ENCODE results near the gene FBXO2. TPM values are rescaled to one million over a fixed set of nuclear protein-coding genes. Genes with fewer than 3 reads are reported as not detected.

Gene FBXO2
- total and polyA plus RNA-seq, 10 of the 15 experiments (the other 5 are each of a cell fraction or from before 2014, with no cell fraction given), result 0.06 to 0.41 (median 0.18) TPM; not detected in 4

DNA sequence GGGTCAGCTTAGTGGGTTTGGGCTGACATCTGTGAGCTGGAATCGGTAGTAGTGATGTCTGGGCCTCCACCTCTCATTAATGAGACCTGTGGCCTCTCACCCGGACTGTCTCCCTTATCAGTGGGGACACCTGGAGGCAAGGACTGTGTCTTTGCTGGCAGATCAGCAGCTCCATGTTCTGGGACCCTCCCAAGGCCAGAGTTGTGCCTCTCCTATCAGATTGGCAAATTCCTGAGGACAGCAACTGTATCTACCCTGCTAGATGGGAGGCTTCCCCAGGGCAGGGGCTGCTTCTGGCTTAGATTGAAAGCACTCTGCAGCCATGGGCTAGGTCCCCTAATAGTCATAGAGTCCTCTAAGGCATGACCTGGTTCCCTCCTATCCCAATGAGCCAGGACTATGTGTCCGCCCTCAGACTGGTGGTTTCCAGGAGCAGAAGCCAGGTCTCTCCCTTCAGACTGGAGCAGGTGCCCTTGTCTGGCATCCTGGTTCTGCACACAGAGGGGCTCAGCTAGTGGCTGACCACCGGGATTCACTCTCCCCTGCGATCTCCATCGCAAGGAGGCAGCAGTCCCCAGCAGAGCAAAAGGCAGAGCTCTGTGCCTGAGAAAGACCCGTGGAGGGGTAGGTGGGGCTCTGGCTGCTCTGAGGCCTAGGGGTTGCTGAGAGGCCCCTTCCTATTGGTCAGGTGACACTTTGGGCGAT is 43.1 kb upstream of the FBXO2 start:
- H3K4me3 ChIP-seq, result no peak overlapping the region
- H3K4me2 ChIP-seq (ENCODE audit: control insufficient read depth, insufficient read depth), result no peak overlapping the region
- no peak for ATAC-seq
- ChIA-PET RAD21 (ENCODE audit: unreplicated experiment) (no interaction called here), SMC1A (ENCODE audit: uncharacterized antibody, unreplicated experiment) (interaction anchor here (1.2 kb wide), 1 partner anchor 15 kb away, joined by 3 read pairs; no protein-coding TSS in a partner anchor), CTCF (interaction anchor here (0.9 to 1.3 kb wide), 2 partner anchors 23 to 47 kb away, joined by 5 to 9 read pairs; no protein-coding TSS in a partner anchor), POLR2A (interaction anchor here (0.6 kb wide), 1 partner anchor 37 kb away, joined by 3 read pairs; no protein-coding TSS in a partner anchor)
- no peak overlapping the region for H3K27ac ChIP-seq (ENCODE audit: control insufficient read depth, insufficient read depth)
- in situ Hi-C loops (cut with MboI), result no loop called here
- H3K79me2 ChIP-seq (ENCODE audit: control insufficient read depth, insufficient read depth, low read length), result no peaks in the 10 kb centered on the region
- FAIRE-seq, result no peak
- DNase-seq (ENCODE audit: low read depth, low spot score), result no peak
- peaks cover 4 to 5% of the 10 kb centered on the region in 2 experiments; a peak in 3 of 4 replicates for H3K27me3 ChIP-seq (replicated peaks in 1 of 2; ENCODE audit: control insufficient read depth in 2 of 2, insufficient read depth in 2 of 2, low read length in 1 of 2)
- H2AFZ ChIP-seq (ENCODE audit: control insufficient read depth, low read depth, low read length), result no peak overlapping the region
- H3K36me3 ChIP-seq (ENCODE audit: control insufficient read depth in 2 of 2, insufficient read depth in 2 of 2, low read length in 1 of 2), result no peaks in the 10 kb centered on the region
- no peak overlapping the region for H3K9ac ChIP-seq (ENCODE audit: control insufficient read depth, insufficient read depth, low read length)
- no peaks in the 10 kb centered on the region; the same call in 1 of the 2 replicates for H4K20me1 ChIP-seq (ENCODE audit: control insufficient read depth, insufficient read depth)
- WGBS (ENCODE audit: insufficient coverage, insufficient replicate concordance, low lambda C conversion rate, missing lambda C conversion rate), result 36% methylated on average over 7 of the region's 8 CpGs
- TF ChIP-seq, protein P1, sequence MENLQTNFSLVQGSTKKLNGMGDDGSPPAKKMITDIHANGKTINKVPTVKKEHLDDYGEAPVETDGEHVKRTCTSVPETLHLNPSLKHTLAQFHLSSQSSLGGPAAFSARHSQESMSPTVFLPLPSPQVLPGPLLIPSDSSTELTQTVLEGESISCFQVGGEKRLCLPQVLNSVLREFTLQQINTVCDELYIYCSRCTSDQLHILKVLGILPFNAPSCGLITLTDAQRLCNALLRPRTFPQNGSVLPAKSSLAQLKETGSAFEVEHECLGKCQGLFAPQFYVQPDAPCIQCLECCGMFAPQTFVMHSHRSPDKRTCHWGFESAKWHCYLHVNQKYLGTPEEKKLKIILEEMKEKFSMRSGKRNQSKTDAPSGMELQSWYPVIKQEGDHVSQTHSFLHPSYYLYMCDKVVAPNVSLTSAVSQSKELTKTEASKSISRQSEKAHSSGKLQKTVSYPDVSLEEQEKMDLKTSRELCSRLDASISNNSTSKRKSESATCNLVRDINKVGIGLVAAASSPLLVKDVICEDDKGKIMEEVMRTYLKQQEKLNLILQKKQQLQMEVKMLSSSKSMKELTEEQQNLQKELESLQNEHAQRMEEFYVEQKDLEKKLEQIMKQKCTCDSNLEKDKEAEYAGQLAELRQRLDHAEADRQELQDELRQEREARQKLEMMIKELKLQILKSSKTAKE (IDR thresholded peaks at IDR 0.05; ENCODE audit: low read depth, poor library complexity, severe bottlenecking), result no peak
- TF ChIP-seq, protein P2, sequence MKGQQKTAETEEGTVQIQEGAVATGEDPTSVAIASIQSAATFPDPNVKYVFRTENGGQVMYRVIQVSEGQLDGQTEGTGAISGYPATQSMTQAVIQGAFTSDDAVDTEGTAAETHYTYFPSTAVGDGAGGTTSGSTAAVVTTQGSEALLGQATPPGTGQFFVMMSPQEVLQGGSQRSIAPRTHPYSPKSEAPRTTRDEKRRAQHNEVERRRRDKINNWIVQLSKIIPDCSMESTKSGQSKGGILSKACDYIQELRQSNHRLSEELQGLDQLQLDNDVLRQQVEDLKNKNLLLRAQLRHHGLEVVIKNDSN (IDR thresholded peaks at IDR 0.05; ENCODE audit: borderline replicate concordance, extremely low read length, insufficient read depth, low read depth, low read length), result no peak
- TF ChIP-seq RAD51 (IDR thresholded peaks at IDR 0.05) (no peak), PAX8 (IDR thresholded peaks at IDR 0.05) (no peak), IKZF2 (IDR thresholded peaks at IDR 0.05) (no peak)
- TF ChIP-seq, protein P3, sequence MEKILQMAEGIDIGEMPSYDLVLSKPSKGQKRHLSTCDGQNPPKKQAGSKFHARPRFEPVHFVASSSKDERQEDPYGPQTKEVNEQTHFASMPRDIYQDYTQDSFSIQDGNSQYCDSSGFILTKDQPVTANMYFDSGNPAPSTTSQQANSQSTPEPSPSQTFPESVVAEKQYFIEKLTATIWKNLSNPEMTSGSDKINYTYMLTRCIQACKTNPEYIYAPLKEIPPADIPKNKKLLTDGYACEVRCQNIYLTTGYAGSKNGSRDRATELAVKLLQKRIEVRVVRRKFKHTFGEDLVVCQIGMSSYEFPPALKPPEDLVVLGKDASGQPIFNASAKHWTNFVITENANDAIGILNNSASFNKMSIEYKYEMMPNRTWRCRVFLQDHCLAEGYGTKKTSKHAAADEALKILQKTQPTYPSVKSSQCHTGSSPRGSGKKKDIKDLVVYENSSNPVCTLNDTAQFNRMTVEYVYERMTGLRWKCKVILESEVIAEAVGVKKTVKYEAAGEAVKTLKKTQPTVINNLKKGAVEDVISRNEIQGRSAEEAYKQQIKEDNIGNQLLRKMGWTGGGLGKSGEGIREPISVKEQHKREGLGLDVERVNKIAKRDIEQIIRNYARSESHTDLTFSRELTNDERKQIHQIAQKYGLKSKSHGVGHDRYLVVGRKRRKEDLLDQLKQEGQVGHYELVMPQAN (conservative IDR thresholded peaks at IDR 0.05), result no peak
- BruUV-seq (replicated peaks), result no TSS peak
- H3K9me3 ChIP-seq (replicated peaks; ENCODE audit: control insufficient read depth, insufficient read depth, low read length), result no peaks in the 10 kb centered on the region
- intact Hi-C loops (cut with micrococcal nuclease; ENCODE audit: unreplicated experiment), result no loop called here
- H3K4me1 ChIP-seq (ENCODE audit: control insufficient read depth, insufficient read depth, low read length), result no peaks in the 10 kb centered on the region

Data from GM12878 (cell line).